GM21423 (cell line): ENCODE data around the gene PMPCB.
A peak's percentile ranks its signal among the peaks of the same experiment; 100 is the strongest.
"Not testable (repeated sequence)": the region's sequence is repeated elsewhere in the genome, so short reads cannot be mapped to it uniquely, and the experiment has no call there.

ENCODE experiments used
- ATAC-seq: cut with Tn5 transposase; IDR thresholded peaks from one replicate; pipeline ENCODE4 v1.9.1; 2021; ENCODE audit warnings: mild to moderate bottlenecking, moderate library complexity; ENCODE audit not compliant: unreplicated experiment

PMPCB gene, protein sequence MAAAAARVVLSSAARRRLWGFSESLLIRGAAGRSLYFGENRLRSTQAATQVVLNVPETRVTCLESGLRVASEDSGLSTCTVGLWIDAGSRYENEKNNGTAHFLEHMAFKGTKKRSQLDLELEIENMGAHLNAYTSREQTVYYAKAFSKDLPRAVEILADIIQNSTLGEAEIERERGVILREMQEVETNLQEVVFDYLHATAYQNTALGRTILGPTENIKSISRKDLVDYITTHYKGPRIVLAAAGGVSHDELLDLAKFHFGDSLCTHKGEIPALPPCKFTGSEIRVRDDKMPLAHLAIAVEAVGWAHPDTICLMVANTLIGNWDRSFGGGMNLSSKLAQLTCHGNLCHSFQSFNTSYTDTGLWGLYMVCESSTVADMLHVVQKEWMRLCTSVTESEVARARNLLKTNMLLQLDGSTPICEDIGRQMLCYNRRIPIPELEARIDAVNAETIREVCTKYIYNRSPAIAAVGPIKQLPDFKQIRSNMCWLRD

DNA sequence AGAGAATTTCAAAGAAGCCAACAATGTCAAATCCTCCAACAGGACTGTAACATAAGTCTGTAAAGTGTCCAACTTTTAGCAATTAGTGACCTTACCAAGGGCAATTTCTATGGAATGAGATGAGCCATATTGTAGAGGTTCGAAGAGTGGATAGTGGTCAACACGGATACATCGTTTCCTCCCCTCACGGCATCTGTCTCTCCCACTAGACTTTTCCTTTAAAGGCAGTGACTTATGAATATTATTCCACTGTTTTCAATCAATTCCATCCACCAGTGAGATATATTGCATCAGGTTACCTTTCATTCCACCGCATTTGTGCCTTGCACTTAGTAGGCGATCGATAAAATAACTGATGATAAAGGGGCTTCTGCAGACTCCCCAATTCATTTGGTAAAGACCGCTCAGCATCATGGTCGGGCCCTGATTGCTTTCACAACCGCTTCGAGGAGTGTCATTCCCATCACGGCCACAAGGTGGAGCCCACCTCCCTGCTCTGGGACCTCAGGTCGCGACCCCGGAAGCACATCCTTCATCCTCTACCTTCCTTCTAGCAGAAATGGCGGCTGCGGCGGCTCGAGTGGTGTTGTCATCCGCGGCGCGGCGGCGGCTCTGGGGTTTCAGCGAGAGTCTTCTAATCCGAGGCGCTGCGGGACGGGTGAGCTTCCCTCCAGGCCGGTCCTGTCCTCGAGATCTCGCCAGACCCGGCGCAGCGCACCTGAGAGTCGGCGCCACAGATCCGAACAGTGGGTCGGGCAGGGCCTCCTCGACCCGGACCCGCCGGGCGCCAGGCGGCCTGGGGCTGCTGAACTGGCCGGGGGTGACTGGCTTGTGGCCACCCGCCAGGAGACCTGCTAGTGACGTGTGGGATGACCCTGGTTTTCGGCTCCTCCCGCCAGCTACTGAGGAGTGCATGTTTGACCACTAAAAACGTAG lies at the start of gene PMPCB:
TSS of gene PMPCB (plus strand) at position 535 of the 936 bp plus-strand sequence. CDS start at position 560, 25 bp downstream.
- peak; percentile 95 for ATAC-seq

DNA sequence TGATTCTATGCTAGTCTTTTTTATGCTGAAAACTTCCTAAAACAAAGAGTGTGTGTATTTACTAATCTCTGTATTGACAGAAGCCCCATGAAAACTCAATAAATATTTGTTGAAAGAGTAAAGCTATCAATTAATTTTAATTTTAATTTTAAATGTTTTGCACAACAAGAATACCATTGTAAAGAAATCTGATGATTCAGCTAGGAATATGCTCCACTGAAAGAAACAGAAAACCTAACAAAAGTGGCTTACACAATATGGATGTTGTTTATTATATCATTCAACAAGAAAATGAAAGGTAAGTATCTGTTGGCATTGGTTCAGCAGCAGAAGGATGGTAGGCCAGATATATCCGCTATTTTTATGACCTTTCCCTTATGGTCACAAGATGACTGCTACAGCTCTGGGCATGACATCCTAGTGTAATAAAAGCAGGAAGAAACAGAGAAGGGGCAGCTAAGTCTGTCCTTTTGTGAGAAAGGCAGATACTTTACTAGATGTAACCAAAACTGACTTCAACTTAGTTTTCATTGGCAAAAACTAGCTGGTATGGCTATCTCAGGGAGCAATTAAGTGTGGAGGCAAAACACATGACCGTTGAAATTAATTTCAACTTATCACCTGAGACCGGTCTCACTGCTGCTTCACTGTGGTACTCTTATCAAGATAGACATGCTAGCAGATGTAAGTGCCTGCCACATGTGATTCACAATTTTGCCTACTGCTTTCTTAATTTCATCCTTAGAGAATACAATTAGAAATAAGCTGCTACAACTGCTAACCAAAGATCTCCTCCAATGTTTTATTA lies 43.3 kb upstream of the PMPCB start:
- ATAC-seq = not testable (repeated sequence)

GRCh38 chr7:103264054-103264453 lies 33.2 kb upstream of the PMPCB start:
- ATAC-seq = not testable (repeated sequence)

DNA sequence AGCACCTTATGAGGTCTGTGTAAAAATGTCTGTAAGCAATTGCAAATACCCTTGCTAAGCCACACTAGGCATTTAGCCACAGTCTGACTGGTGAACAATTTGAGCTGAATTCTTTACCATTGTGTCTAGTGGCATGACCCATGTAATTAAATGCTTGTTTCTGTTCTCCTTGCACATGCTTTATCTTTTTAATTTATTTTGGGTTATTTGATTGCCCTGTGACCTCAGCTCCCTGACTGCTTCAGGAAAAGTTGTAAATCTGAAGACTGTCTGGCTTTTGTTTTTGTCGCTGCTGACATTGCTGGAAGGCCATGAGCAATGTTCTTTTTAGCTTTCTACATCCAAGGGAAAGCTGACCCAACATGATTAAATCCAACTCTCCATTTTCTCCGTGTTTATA lies 31.0 kb upstream of the PMPCB start:
- ATAC-seq = not testable (repeated sequence)

GRCh38 chr7:103273374-103273773 lies 23.9 kb upstream of the PMPCB start:
- ATAC-seq = not testable (repeated sequence)

DNA sequence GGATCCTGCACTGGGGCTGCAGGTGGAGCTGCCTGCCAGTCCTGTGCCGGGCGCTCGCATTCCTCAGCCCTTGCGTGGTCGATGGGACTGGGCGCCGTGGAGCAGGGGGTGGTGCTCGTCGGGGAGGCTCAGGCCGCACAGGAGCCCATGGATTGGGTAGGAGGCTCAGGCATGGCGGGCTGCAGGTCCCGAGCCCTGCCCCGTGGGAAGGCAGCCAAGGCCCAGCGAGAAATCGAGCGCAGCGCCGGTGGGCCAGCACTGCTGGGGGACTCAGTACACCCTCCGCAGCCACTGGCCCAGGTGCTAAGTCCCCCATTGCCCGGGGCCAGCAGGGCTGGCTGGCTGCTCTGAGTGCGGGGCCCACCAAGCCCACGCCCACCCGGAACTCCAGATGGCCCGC lies 22.4 kb upstream of the PMPCB start:
- not testable (repeated sequence) for ATAC-seq

DNA sequence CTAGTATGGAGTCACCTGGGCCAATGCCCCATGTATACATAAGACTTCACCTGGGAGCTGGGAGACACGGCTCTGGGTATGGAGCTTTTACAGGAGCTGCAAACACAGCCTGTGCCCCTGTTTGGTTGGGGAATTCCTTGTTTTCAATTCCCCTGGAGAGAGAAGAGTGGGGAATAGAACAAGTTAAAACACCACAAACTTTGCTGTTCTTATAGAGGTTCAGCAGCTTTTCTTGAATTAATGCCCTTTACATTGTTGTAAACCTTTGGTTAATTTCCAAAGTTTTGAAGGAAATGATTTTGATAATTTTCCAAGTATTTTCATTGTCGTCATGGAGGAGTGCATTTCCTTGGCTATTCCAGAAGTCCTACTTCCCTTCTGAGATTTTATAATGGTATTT lies 19.0 kb upstream of the PMPCB start:
- ATAC-seq = not testable (repeated sequence)

- peak; percentile 29 for ATAC-seq
Observed at GRCh38 chr7:103279636-103279962, 17.6 kb upstream of the PMPCB start.

- ATAC-seq = peak; percentile 93
Observed at GRCh38 chr7:103279963-103280802, 17.1 kb upstream of the PMPCB start.

GRCh38 chr7:103280803-103281155 lies 16.5 kb upstream of the PMPCB start:
- ATAC-seq = peak; percentile 8

DNA sequence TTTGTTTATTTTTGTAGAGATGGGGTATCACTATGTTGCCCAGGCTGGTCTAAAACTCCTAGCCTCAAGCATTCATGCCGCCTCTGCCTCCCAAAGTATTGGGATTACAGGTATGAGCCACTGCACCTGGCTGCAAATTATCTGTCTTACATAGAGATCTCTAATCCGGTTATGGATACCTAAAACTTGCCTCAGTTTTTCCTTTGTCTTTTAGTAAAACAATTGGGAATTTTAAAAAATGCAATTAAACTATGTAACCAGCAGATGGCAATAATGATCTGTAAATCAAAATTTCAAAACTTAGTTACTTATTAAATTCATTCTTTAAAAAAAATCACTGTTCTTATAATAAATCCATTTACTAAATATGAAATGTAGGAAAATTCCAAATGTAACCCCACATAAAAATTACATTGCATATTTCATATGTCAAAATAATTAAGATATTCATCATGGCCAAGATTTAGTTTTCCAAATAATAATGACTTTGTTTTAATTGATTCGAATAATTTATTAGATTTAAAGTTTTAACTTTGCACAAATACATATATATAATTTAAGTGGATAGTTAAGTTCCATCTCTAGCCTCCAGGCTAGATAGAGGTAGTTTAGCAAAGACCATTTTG lies 14.3 kb upstream of the PMPCB start:
- not testable (repeated sequence) for ATAC-seq

- ATAC-seq = no peak
Observed at GRCh38 chr7:103292122-103292521, 5.1 kb upstream of the PMPCB start.

DNA sequence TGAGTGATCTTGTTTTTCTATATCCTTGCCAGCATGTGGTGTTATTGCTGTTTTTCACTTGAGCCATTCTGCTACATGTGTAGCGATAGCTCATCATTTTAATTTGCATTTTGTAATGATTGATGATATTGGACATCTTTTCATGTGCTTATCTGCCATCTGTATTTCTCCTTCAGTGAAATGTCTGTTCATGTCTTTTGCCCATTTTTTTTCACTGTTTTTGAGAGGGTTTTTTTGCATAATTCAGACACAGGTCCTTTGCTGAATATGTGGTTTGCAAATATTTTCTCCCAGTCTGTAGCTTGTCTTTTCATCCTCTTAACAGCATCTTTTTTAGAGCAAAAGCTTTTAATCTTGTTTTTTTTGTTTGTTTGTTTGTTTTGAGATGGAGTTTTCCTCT lies 3.7 kb upstream of the PMPCB start:
- no peak for ATAC-seq

- peak; percentile 8 for ATAC-seq
Observed at GRCh38 chr7:103297837-103298179, 573 bp downstream of the PMPCB start.

- no peak for ATAC-seq
Observed at GRCh38 chr7:103299660-103300059, 2.4 kb downstream of the PMPCB start.

DNA sequence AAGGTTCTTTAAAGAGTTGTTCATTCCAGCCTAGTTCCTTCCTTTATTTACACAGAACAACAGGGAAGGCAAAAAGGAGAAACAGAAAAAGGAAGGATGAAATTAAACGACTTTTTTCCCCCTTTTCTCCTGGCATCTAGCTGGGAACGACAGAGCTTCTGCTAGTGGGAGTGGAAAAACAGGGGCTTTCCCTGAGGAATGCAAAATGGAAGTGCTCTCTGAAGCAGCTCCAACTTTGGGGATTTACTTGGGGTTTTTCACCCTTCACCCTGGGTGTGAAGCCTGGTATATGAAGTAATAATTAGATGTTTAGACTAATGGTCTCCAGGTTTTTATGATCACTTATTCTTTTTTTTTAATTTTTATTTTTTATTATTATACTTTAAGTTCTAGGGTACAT lies 4.2 kb downstream of the PMPCB start:
- ATAC-seq = no peak

DNA sequence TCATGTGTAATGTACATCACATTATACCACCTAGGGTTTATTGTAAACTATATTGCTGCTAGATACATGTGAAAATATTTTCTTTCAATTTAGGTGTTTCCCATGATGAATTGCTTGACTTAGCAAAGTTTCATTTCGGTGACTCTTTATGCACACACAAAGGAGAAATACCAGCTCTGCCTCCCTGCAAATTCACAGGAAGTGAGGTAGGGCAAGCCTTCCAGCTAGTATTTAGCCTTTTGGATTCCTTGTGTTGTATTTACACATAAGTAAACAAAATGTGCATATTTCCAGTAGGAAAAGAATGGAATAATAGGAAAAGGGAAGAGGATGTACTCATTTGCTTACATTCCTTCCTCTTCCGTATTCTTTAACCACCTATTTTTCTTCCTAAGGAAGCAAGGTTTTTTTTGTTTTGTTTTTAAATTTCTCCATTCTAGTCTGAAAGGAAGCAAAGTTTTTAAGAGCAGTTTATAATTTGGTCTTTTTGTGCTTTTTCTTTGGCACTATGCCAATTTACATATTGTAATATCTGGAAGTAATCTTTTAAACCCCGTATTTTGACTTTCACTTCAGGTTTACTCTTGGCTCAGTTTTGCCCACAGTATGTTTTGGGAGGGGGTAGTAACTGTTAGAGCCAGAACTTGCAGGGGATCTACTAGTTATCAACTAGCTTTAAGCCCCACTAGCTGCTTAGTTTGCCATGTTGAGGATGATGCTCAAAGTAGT lies 10.4 kb downstream of the PMPCB start:
- ATAC-seq = no peak

DNA sequence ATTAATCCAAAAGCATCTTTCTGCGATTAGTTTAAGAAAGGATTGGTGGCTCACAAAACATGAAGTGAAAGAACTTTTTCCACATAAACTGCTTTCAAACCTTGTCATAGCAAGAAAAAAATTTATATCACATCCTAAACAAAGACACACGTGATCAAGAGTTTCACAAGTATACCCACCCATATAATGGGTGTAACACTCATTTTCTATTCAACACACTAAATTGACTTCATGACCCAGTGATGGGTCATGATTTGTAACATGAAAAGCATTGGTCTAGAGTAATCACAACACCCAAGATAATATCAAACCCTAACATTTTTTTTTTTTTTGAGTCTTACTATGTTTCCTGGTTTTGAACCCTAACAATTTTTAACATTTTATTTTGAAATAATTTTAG lies 17.6 kb downstream of the PMPCB start:
- ATAC-seq = no peak

GRCh38 chr7:103316380-103316941 lies 19.2 kb downstream of the PMPCB start:
- ATAC-seq = no peak
